ENCODE results near the gene GPHN.

- TF ChIP-seq CTCF (IDR thresholded peaks at IDR 0.05), result no peak
- no peak for TF ChIP-seq POLR2A (IDR thresholded peaks at IDR 0.05)
Measured at GRCh38 chr14:66815687-66816086, 307.7 kb downstream of the GPHN start.
